Medulla oblongata (tissue), 1 donor: Measurements from ENCODE around the gene GPR55.

Source experiments
- DNase-seq: peaks from one replicate; pipeline ENCODE4 v3.0.0-alpha.2; 2015; ENCODE audit errors: extremely low spot score

The GPR55 gene

DNA sequence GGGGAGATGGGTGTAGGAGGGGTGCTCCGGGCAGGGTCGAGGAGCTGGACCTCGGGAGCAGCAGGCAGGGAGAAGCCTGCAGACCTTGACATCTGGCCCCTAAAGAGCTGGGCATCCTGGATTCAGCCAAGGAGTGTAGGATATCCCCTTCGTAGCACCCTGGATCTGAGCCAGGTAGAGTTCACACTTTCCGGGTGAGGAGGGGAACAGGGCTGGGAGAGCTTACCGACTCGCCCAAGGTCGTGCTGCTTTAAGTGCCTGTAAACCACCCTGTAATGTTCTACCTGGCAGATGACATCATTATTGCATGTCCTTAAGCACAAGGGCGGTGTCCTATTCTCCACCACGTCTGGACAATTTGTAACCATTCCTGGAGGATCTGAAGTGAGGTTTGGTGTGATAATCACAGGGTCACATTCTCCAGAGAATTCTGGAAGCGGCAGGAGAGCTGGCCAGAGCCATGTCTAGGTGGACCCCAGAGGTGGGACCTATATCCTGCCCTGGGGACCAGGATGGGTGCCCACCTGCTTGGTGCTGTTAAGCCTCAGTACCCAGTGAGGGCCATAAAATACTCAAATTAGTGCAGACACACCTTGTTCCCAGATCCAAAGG, 45.7 kb downstream of the GPR55 start:
- no peak for DNase-seq

GRCh38 chr2:230878599-230879188, 46.3 kb downstream of the GPR55 start:
- no peak for DNase-seq

GRCh38 chr2:230877759-230878598, 47.1 kb downstream of the GPR55 start:
- no peak for DNase-seq

GRCh38 chr2:230877116-230877758, 47.8 kb downstream of the GPR55 start:
- no peak for DNase-seq

DNA sequence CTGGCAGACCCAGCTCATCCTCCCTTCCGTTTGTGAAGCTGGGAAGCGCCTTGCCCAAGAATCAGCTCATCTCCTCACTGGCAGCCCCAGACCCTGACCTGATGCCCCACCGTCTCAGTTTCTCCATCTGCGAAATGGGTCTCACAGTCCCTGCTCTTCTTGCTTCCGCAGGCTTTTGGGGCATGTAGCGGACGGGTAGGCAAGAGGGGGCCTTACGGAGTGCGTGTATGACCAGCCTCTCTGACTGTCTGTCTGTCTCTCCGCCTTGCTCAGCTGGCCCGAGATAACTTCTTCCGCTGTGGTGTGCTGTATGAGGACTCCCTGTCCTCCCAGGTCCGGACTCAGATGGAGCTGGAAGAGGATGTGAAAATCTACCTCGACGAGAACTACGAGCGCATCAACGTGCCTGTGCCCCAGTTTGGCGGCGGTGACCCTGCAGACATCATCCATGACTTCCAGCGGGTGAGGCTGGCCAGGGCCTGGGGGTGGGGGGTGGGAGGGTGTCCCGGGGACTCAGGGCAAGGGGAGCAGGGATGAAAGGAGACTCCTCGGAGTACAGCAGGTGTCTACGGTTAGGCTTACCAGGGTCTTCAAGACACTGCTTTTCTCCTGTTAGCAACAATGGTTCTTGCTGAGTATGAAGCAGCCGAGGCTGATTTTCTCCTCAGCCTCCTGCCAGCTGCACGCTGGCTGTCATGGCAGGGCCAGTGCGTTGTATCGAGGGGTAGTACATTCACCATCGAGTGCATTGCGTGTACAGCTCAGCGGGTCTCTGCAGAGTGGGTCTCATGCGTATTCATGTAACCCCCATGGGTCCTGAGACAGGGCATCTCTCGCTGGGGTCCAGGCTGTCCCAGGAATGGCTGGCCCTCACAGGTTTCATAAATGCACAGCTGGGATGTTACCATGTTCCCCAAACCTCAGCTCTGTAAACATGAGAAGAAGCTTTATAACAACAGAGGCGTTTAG, 49.4 kb downstream of the GPR55 start:
- no peak for DNase-seq

- no peak for DNase-seq
These were observed 50.2 kb downstream of the GPR55 start for GRCh38 chr2:230874876-230875275.

- DNase-seq = no peak
These were observed 50.6 kb downstream of the GPR55 start for GRCh38 chr2:230874456-230874855.

DNA sequence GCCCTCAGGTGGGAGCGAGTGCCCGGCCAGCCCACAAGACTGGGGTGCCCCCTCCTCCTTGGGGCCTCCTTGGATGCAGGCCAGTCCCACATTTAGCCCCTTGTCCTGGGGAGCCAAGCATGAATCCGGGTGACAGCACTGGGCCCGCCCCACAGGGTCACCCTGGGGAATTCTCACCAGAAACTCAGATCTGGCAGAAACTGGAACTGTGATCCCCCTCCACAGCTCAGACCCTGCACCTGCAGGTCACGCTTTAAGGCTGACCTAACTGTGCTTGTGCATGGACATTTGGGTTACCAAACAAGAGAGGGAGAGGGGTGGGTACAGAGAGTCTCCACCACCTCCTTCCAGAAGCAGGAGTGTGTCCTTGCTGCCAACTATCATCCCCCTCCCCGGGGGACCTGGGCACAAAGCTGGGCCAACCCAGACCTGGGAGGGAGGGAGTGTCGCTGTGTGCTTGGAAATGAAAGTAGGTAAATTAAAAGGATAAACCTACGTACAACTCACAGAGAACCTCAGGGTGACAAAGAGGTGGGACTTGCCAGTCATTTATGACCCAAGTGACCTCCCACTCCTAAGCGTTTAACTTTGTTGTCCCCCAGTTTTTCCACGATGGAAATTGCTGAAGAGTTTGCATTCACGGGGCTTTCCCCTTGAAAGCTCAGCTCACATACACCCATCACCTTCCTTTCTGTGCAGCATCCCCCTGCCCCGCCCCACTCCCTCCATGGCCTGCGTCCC, 51.2 kb downstream of the GPR55 start:
- no peak for DNase-seq

GRCh38 chr2:230872968-230873660, 51.9 kb downstream of the GPR55 start:
- no peak for DNase-seq

DNA sequence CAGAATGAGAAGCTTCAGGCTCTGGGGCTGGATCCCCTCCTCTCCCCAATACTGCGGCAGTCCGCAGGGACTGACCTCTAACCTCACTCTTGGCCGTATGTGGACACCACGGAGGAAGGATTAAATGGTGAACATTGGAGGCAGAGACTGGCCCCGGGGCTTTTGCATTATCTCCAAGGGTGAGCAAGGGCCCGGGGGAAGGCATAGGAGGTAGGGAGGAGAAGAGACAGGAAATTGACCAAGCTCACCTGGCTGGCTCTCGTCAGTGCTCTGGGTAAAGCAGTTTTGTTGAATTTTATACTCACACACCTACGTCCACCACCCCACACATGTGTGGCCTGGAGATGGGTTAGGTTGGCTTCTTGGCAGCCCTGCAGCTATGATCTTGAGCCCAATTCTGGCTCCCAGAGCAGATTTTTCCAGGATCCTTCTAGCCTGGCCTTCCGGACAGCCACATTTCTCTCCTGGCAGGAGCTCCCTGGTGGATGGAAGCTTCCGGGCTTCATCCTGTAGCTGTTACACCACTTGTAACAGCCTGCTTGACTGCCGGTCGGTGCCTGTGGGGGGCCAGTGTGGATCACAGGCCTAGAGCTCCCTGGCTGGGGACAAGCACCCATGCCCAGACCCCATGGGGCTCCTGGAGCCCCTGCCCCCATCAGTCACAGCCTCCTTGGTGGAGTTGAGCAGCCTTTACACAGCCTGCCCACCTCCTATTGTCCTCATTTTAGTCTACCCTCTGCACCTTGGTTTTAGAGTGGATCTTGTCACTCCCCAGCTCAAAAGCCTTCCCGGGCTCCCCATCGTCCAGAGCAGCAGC, 52.7 kb downstream of the GPR55 start:
- DNase-seq = no peak

DNA sequence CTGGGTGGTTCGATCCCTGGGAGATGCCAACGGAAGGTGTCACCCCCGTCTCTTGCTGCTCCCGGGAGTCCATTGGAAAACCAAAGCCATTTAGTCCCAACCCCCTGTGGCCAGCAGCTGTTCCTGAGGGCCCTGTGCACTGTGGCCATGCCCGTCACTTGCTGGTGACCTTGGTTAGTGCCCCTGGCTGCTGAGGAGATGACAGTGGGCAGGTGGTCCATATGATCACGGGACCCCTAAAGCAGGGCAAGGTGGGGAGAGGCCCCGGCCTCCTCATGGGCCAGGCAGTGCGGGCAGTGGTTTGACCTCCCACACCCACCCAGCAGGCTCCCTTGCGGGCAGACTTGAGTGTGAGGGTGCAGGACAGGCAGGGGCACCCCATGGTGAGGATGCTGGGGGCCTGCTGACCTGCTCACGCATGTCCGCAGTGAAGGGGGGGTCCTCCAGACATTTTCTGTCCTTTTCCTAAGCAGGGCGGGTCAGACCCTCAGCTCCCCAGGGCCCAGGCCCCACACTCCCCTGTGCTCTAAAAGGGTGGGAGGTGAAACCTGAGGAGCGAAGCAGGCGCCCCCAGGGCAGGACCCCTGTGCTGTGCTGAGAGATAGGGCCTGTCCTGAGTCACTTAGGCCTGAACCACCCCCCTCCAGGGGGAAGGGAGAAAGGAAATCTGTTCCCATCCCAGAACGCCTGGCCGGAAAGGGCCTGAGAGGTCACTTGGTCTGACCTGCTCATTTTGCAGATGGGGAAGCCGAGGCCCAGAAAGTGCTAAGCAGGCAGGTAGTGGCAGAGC, 53.5 kb downstream of the GPR55 start:
- DNase-seq = no peak

DNA sequence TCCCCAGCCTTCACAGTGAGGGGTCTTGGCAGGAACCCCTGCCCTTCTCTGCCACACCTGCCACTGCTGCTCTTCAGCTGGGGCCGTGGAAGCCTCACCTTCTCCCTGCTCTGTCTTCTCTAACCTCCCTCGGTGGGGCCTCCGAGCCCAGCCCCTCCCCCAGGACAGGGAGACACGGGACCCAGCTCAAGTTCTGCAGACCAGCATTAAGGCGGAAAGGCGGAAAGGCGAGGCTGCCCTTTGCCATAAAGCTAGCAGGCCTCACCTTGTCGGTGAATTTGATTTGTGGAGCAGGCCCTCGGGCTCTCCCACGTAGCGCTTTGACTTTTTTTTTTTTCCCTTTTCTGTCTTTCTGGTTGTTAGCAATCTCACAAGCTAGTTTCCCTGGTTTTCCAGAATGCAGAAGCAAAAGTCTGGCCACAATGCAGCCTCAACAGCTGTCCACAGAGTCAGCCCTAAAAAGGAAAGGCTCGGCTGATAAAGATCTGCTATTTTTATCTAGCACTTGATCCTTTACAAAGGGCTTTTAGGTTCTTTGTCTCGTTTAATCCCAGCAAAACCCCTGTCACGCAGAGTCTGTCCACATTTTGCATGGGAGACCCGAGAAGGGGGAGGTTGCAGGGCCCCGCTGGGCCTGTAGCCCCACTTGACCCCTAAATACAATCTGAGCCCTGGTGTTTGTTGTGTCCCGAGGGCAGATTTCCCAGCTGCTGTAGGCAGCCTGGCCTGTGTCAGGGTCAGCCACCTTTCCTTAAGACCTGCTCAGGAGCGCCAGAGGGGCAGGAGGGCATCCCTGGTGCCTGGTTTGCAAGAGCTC, 54.3 kb downstream of the GPR55 start:
- peak; percentile 50 for DNase-seq

- DNase-seq = no peak
These were observed 55.0 kb downstream of the GPR55 start for GRCh38 chr2:230869914-230870543.

DNA sequence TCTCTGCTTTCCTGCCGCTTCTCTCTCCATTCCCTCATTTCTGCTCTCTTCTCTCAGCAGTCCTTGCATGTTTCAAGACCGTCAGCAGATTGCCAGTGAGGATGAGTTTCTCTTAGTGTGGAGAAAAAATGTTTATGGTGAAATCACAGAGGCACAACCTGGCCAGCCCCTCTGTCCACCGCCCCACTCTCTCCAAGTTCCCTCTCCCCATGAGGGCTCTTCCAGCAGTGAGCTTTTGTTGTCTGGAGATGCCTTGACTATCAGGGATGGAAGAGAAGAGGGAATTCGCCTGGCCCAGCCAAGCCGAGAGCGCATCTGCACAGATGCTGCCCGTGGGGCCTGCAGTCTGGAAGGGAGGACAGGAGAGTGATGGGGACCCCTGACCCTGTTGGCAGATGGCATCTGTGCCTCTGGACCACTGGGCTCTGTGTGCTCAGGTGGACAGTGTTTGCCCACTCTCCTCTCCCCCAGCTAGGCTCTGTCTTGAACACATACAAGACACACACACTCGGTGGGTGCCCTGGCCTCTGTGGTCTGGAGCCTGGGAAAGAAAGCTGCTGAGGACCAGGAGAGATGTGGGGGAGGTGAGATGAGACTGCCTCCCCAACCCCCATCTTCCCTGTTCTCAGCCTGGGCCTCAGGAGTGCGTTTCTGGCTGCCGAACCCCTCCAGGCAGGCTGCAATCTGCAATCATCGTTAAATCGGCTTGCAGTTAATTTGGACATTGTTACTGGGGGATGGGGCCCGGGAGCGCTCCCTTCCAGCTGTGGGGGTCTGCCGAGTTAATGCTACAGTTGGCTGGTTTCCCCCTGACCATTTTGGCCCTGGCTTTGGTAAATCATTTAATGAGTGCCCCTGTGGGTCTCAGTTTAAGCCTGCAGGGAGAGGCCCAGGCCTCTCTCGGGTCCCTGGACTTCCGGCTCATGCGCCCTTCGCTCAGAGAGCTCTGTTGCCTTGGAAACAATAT, 55.8 kb downstream of the GPR55 start:
- no peak for DNase-seq

- DNase-seq = no peak
These were observed 56.7 kb downstream of the GPR55 start for GRCh38 chr2:230868161-230868946.
